HepG2 (cell line): ENCODE results near the gene VPS11. TPM values are rescaled to one million over a fixed set of nuclear protein-coding genes. Genes with fewer than 3 reads are reported as not detected.

Source experiments
- GATAD2A ChIP-seq: IDR thresholded peaks from 2 replicates; pipeline ENCODE4 v1.6.1; 2016
- HES4 ChIP-seq: sonication (generic); formaldehyde crosslinking; IDR thresholded peaks from 2 replicates; pipeline ENCODE4 v1.9.0; 2021; ENCODE audit warnings: mild to moderate bottlenecking, missing genetic modification reagents, borderline replicate concordance
- NFYC ChIP-seq: IDR thresholded peaks from 2 replicates; pipeline ENCODE4 v1.6.1; 2016; ENCODE audit warnings: missing genetic modification reagents, missing compliant biosample characterization
- NR3C1 ChIP-seq: sonication (generic); formaldehyde crosslinking; IDR thresholded peaks from 2 replicates; pipeline ENCODE4 v1.4.0; 2020; ENCODE audit warnings: missing genetic modification reagents
- RAD21 ChIP-seq: fragments of 450-650 bp; formaldehyde crosslinking; IDR thresholded peaks from 2 replicates; pipeline ENCODE4 v1.5.0; 2020; ENCODE audit warnings: mild to moderate bottlenecking
- SETDB1 ChIP-seq: sonication (generic); formaldehyde crosslinking; IDR thresholded peaks from 2 replicates; pipeline ENCODE4 v1.5.1; 2020; ENCODE audit warnings: missing genetic modification reagents, mild to moderate bottlenecking, borderline replicate concordance
- SMAD9 ChIP-seq: sonication (generic); formaldehyde crosslinking; IDR thresholded peaks from 2 replicates; pipeline ENCODE4 v1.5.1; 2020; ENCODE audit warnings: mild to moderate bottlenecking, missing genetic modification reagents
- ZBTB7B ChIP-seq: sonication (generic); formaldehyde crosslinking; IDR thresholded peaks from 2 replicates; pipeline ENCODE4 v1.4.0; 2020; ENCODE audit warnings: missing genetic modification reagents
- ZFYVE20 ChIP-seq: sonication (generic); formaldehyde crosslinking; IDR thresholded peaks from 2 replicates; pipeline ENCODE4 v1.8.0; 2023; ENCODE audit warnings: low read depth, mild to moderate bottlenecking, moderate library complexity, missing genetic modification reagents, borderline replicate concordance
- ZIK1 ChIP-seq: sonication (generic); formaldehyde crosslinking; IDR thresholded peaks from 2 replicates; pipeline ENCODE4 v1.5.0; 2020; ENCODE audit warnings: mild to moderate bottlenecking, low read depth, missing genetic modification reagents, borderline replicate concordance
- ZNF20 ChIP-seq: sonication (generic); formaldehyde crosslinking; IDR thresholded peaks from 2 replicates; pipeline ENCODE4 v1.4.0; 2020; ENCODE audit warnings: mild to moderate bottlenecking, moderate library complexity, missing genetic modification reagents
- ZNF251 ChIP-seq: sonication (generic); formaldehyde crosslinking; IDR thresholded peaks from 2 replicates; pipeline ENCODE4 v1.9.0; 2021; ENCODE audit warnings: mild to moderate bottlenecking, missing genetic modification reagents
- ZNF432 ChIP-seq: sonication (generic); formaldehyde crosslinking; IDR thresholded peaks from 2 replicates; pipeline ENCODE4 v1.5.0; 2020; ENCODE audit warnings: missing genetic modification reagents, mild to moderate bottlenecking, borderline replicate concordance
- ZNF670 ChIP-seq: sonication (generic); formaldehyde crosslinking; IDR thresholded peaks from 2 replicates; pipeline ENCODE4 v1.8.0; 2022; ENCODE audit warnings: mild to moderate bottlenecking, missing genetic modification reagents, borderline replicate concordance
- ZNF678 ChIP-seq: sonication (generic); formaldehyde crosslinking; IDR thresholded peaks from 2 replicates; pipeline ENCODE4 v1.4.0; 2020; ENCODE audit warnings: mild to moderate bottlenecking, missing genetic modification reagents
- ZNF746 ChIP-seq: sonication (generic); formaldehyde crosslinking; IDR thresholded peaks from 2 replicates; pipeline ENCODE4 v1.8.0; 2022; ENCODE audit warnings: mild to moderate bottlenecking, missing genetic modification reagents
- polyA plus RNA-seq, 8 experiments: library from polyadenylated mRNA; depleted of rRNA in 3 of 8; stranded (reverse) in 7 of 8; unstranded in 1 of 8; fragments of >200 nt; fragmentation: Illumina TruSeq in 4 of 8; extraction: Trizol in 4 of 8; gene quantifications; 2 replicates each; pipeline versions ENCODE4 v1.2.1 to v1.2.3, GENCODE V29; 2011 to 2016; ENCODE audit warnings: low read depth in 4 of 8, missing spikeins in 1 of 8, mixed read lengths in 1 of 8; ENCODE audit not compliant: insufficient read depth in 1 of 8
- total RNA-seq, 5 experiments: library from RNA; depleted of rRNA; stranded (reverse); fragments of >200 nt; fragmentation: Illumina TruSeq; extraction: Trizol; gene quantifications; 2 replicates each; pipeline ENCODE4 v1.2.3, GENCODE V29; 2016; ENCODE audit warnings: low read depth in 1 of 5
- TF ChIP-seq, protein P1 (sequence below): sonication (generic); formaldehyde crosslinking; conservative IDR thresholded peaks from 2 replicates; pipeline ENCODE4 v1.4.0; 2020; ENCODE audit warnings: mild to moderate bottlenecking, missing genetic modification reagents, moderate library complexity
- TF ChIP-seq, protein P2 (sequence below): sonication (generic); formaldehyde crosslinking; IDR thresholded peaks from 2 replicates; pipeline ENCODE4 v1.9.0; 2022; ENCODE audit warnings: missing genetic modification reagents, mild to moderate bottlenecking, borderline replicate concordance
- TF ChIP-seq, protein P3 (sequence below): IDR thresholded peaks from 2 replicates; pipeline ENCODE4 v1.6.1; 2012; ENCODE audit warnings: low read length, improper control_type of control experiment
- TF ChIP-seq, protein P4 (sequence below): sonication (generic); formaldehyde crosslinking; IDR thresholded peaks from 2 replicates; pipeline ENCODE4 v1.4.0; 2020; ENCODE audit warnings: missing genetic modification reagents

VPS11 gene
- total and polyA plus RNA-seq, 2 of the 13 experiments (the other 11 are each of a cell fraction or from before 2014, with no cell fraction given), result 13.7 to 21.6 TPM

DNA sequence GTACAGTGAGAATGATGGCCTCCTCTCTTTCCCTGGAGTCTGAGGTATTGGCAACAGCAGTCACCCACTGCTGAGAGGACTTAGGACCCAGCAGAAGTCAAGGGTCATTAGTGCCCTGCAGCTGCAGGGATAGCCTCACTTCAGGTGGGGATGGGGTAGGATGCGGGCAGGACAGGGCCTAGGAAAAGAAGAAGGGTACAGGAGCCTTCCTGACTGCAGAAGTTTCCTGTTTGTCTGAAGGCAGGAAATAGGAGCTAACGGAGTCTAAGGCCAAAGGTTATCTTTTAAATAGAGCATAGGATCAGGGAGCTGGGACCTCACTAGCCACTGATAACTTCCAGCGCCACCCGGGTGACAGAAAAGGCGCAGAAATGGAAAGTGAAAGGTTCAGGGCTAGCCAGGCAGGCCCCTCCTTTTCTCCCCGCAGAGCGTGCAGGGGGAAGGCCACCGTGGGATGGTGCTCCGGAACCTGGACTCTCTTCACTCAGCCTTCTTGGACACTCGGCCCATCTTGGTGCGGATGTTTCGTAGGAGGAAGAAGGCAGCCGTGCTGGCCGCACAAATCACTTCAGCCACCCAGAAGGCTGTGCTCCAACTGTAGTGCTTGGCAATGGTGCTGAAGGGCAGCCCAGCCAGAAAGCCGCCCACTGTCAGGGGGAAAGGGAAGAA lies 43.1 kb upstream of the VPS11 start (continued):
- TF ChIP-seq, protein P1, sequence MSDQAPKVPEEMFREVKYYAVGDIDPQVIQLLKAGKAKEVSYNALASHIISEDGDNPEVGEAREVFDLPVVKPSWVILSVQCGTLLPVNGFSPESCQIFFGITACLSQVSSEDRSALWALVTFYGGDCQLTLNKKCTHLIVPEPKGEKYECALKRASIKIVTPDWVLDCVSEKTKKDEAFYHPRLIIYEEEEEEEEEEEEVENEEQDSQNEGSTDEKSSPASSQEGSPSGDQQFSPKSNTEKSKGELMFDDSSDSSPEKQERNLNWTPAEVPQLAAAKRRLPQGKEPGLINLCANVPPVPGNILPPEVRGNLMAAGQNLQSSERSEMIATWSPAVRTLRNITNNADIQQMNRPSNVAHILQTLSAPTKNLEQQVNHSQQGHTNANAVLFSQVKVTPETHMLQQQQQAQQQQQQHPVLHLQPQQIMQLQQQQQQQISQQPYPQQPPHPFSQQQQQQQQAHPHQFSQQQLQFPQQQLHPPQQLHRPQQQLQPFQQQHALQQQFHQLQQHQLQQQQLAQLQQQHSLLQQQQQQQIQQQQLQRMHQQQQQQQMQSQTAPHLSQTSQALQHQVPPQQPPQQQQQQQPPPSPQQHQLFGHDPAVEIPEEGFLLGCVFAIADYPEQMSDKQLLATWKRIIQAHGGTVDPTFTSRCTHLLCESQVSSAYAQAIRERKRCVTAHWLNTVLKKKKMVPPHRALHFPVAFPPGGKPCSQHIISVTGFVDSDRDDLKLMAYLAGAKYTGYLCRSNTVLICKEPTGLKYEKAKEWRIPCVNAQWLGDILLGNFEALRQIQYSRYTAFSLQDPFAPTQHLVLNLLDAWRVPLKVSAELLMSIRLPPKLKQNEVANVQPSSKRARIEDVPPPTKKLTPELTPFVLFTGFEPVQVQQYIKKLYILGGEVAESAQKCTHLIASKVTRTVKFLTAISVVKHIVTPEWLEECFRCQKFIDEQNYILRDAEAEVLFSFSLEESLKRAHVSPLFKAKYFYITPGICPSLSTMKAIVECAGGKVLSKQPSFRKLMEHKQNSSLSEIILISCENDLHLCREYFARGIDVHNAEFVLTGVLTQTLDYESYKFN, result peak; percentile 53; the same call in 1 of the 2 replicates
- TF ChIP-seq ZNF251 (CRISPR knock-in tag) (no peak), ZNF432 (no peak), ZNF670 (CRISPR knock-in tag) (no peak), ZBTB7B (CRISPR knock-in tag) (no peak), ZFYVE20 (CRISPR knock-in tag) (no peak), NR3C1 (CRISPR knock-in tag) (no peak), HES4 (CRISPR knock-in tag) (no peak), ZNF20 (CRISPR knock-in tag) (no peak), ZNF746 (CRISPR knock-in tag) (no peak), ZIK1 (no peak), SETDB1 (CRISPR knock-in tag) (no peak), NFYC (no peak), SMAD9 (CRISPR knock-in tag) (no peak), GATAD2A (CRISPR knock-in tag) (no peak), ZNF678 (CRISPR knock-in tag) (no peak), RAD21 (CRISPR knock-in tag) (no peak)
- TF ChIP-seq, protein P2, sequence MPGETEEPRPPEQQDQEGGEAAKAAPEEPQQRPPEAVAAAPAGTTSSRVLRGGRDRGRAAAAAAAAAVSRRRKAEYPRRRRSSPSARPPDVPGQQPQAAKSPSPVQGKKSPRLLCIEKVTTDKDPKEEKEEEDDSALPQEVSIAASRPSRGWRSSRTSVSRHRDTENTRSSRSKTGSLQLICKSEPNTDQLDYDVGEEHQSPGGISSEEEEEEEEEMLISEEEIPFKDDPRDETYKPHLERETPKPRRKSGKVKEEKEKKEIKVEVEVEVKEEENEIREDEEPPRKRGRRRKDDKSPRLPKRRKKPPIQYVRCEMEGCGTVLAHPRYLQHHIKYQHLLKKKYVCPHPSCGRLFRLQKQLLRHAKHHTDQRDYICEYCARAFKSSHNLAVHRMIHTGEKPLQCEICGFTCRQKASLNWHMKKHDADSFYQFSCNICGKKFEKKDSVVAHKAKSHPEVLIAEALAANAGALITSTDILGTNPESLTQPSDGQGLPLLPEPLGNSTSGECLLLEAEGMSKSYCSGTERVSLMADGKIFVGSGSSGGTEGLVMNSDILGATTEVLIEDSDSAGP (CRISPR knock-in tag), result peak; percentile 29; the same call in 1 of the 2 replicates
- TF ChIP-seq, protein P3, sequence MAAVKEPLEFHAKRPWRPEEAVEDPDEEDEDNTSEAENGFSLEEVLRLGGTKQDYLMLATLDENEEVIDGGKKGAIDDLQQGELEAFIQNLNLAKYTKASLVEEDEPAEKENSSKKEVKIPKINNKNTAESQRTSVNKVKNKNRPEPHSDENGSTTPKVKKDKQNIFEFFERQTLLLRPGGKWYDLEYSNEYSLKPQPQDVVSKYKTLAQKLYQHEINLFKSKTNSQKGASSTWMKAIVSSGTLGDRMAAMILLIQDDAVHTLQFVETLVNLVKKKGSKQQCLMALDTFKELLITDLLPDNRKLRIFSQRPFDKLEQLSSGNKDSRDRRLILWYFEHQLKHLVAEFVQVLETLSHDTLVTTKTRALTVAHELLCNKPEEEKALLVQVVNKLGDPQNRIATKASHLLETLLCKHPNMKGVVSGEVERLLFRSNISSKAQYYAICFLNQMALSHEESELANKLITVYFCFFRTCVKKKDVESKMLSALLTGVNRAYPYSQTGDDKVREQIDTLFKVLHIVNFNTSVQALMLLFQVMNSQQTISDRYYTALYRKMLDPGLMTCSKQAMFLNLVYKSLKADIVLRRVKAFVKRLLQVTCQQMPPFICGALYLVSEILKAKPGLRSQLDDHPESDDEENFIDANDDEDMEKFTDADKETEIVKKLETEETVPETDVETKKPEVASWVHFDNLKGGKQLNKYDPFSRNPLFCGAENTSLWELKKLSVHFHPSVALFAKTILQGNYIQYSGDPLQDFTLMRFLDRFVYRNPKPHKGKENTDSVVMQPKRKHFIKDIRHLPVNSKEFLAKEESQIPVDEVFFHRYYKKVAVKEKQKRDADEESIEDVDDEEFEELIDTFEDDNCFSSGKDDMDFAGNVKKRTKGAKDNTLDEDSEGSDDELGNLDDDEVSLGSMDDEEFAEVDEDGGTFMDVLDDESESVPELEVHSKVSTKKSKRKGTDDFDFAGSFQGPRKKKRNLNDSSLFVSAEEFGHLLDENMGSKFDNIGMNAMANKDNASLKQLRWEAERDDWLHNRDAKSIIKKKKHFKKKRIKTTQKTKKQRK, result no peak
- TF ChIP-seq, protein P4, sequence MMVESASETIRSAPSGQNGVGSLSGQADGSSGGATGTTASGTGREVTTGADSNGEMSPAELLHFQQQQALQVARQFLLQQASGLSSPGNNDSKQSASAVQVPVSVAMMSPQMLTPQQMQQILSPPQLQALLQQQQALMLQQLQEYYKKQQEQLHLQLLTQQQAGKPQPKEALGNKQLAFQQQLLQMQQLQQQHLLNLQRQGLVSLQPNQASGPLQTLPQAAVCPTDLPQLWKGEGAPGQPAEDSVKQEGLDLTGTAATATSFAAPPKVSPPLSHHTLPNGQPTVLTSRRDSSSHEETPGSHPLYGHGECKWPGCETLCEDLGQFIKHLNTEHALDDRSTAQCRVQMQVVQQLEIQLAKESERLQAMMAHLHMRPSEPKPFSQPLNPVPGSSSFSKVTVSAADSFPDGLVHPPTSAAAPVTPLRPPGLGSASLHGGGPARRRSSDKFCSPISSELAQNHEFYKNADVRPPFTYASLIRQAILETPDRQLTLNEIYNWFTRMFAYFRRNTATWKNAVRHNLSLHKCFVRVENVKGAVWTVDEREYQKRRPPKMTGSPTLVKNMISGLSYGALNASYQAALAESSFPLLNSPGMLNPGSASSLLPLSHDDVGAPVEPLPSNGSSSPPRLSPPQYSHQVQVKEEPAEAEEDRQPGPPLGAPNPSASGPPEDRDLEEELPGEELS (CRISPR knock-in tag), result peak; percentile 49; the same call in 1 of the 2 replicates
